T1000 (cell line): Measurements from ENCODE around the gene HLA-DMA.

Source experiments
- DNase-seq: peaks from one replicate; lab custom pipeline; 2025; ENCODE audit warnings: mixed read lengths; lab: John Stamatoyannopoulos, UW

The HLA-DMA gene

GRCh38 chr6:32932132-32932868 lies 20.6 kb downstream of the HLA-DMA start:
- DNase-seq = no peak

GRCh38 chr6:32931211-32931610 lies 21.7 kb downstream of the HLA-DMA start:
- no peak for DNase-seq

GRCh38 chr6:32922083-32922482 lies 30.8 kb downstream of the HLA-DMA start:
- DNase-seq = no peak

GRCh38 chr6:32920715-32921114 lies 32.2 kb downstream of the HLA-DMA start:
- DNase-seq = no peak

GRCh38 chr6:32912951-32913350 lies 39.9 kb downstream of the HLA-DMA start:
- no peak for DNase-seq

GRCh38 chr6:32908897-32909296 lies 44.0 kb downstream of the HLA-DMA start:
- DNase-seq = no peak

GRCh38 chr6:32906539-32906938 lies 46.4 kb downstream of the HLA-DMA start:
- DNase-seq = no peak

- DNase-seq = no peak
These were observed 47.8 kb downstream of the HLA-DMA start for GRCh38 chr6:32905078-32905477.

- no peak for DNase-seq
These were observed 48.9 kb downstream of the HLA-DMA start for GRCh38 chr6:32903952-32904351.
